ENCODE measurements around the gene IMP4. TPM values are rescaled to one million over a fixed set of nuclear protein-coding genes. Genes with fewer than 3 reads are reported as not detected.

IMP4 gene
- total and polyA plus RNA-seq, 2 of the 8 experiments (the other 6 are each of a cell fraction or from before 2014, with no cell fraction given): 96.8 to 194 TPM

DNA sequence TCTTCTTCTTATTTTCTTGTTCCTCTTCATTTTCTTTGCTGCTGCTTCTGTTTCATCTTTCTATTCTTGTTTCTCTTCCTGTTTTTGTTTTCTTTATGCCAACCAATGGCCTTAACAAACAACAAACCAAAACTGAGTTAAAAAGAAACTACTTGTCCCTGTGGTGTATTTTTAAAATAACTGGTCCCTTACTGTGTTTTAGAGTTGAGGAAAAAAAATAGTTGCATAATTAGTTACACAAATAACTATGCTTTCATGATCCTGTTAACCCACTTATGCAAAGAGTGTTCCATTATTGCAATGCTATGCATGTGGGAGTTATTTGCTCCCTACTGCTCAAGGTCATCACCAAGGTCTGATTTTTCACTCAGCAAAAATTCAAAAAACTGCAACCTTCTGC is 39.5 kb upstream of the IMP4 start:
- DNase-seq (ENCODE audit: low read depth in 1 of 2, low spot score in 2 of 2) (no peak), FAIRE-seq (no peak)
- Histone ChIP-seq H3K9me3 (ENCODE audit: insufficient read depth in 2 of 2, low read depth in 1 of 2, low read length in 1 of 2) (no peaks in the 10 kb centered on the region), H3K36me3 (ENCODE audit: control insufficient read depth in 2 of 4, insufficient read depth in 4 of 4, low read length in 3 of 4) (no peaks in the 10 kb centered on the region), H2BK15ac (ENCODE audit: low read length) (no peak overlapping the region), H3K79me2 (ENCODE audit: control insufficient read depth in 1 of 2, insufficient read depth in 2 of 2, low read length in 2 of 2) (no peaks in the 10 kb centered on the region), H3K4me3 (ENCODE audit: extremely low read depth in 1 of 4, insufficient read depth in 2 of 4, low read depth in 3 of 4, low read length in 4 of 4) (no peak overlapping the region), H3K56ac (replicated peaks; ENCODE audit: insufficient read length, low read depth, low read length) (no peak overlapping the region), H4K8ac (ENCODE audit: extremely low read depth, insufficient read depth, low read length) (no peak overlapping the region), H4K20me1 (replicated peaks in 1 of 2; ENCODE audit: control insufficient read depth in 1 of 2, insufficient read depth in 2 of 2, low read length in 2 of 2) (peaks cover 0 to 2% of the 10 kb centered on the region in 2 experiments), H3K9ac (replicated peaks in 1 of 4; ENCODE audit: extremely low read depth in 1 of 4, low read depth in 3 of 4, low read length in 3 of 4) (no peak overlapping the region), H4K91ac (replicated peaks; ENCODE audit: insufficient read length, low read length) (no peak overlapping the region), H3K27me3 (replicated peaks in 1 of 4; ENCODE audit: control insufficient read depth in 3 of 4, extremely low read depth in 1 of 4, insufficient read depth in 3 of 4, low read length in 3 of 4) (no peaks in the 10 kb centered on the region; a peak in 1 of 7 replicates), H3K14ac (ENCODE audit: insufficient read length) (no peak overlapping the region), H2BK12ac (ENCODE audit: low read depth, low read length) (no peak overlapping the region), H3K23ac (ENCODE audit: insufficient read length) (no peak overlapping the region), H2AK5ac (ENCODE audit: low read depth, low read length) (no peak overlapping the region), H4K5ac (ENCODE audit: insufficient read length, low read depth, low read length) (no peak overlapping the region), H3K4me1 (replicated peaks in 1 of 4; ENCODE audit: control insufficient read depth in 3 of 4, insufficient read depth in 4 of 4, low read length in 3 of 4) (no peaks in the 10 kb centered on the region), H2BK120ac (replicated peaks; ENCODE audit: low read depth, low read length) (no peak overlapping the region), H3K23me2 (ENCODE audit: low read depth, low read length) (no peaks in the 10 kb centered on the region; the same call in 1 of the 2 replicates), H2AFZ (ENCODE audit: low read length) (no peak overlapping the region), H2BK5ac (ENCODE audit: low read depth, low read length) (no peak overlapping the region), H3K4ac (replicated peaks; ENCODE audit: insufficient read length, low read depth, low read length) (no peak overlapping the region), H3K27ac (ENCODE audit: low read depth, low read length) (no peak overlapping the region), H3K4me2 (ENCODE audit: insufficient read depth in 1 of 2, low read depth in 2 of 2, low read length in 2 of 2) (no peak overlapping the region), H2BK20ac (ENCODE audit: low read length) (no peak overlapping the region), H3K18ac (ENCODE audit: extremely low read depth, low read length) (no peak overlapping the region), H3K79me1 (ENCODE audit: low read depth, low read length) (no peaks in the 10 kb centered on the region)
- ChIA-PET POLR2A (ENCODE audit: partially characterized antibody) (no interaction called here), CTCF (ENCODE audit: partially characterized antibody) (no interaction called here)
- TF ChIP-seq JUND (IDR thresholded peaks at IDR 0.05; ENCODE audit: low read length) (no peak), BRCA1 (IDR thresholded peaks at IDR 0.05; ENCODE audit: low read depth, low read length) (no peak), GTF2F1 (IDR thresholded peaks at IDR 0.05; ENCODE audit: borderline replicate concordance, low read depth, low read length) (no peak), BCL11A (IDR thresholded peaks at IDR 0.05; ENCODE audit: low read depth in 2 of 2, low read length in 2 of 2) (no peak), POLR2AphosphoS5 (IDR thresholded peaks at IDR 0.05; ENCODE audit: low read depth, low read length) (no peak), SRF (IDR thresholded peaks at IDR 0.05; ENCODE audit: low read depth, low read length) (no peak), MAFK (IDR thresholded peaks at IDR 0.05; ENCODE audit: low read depth, low read length) (no peak), GABPA (IDR thresholded peaks at IDR 0.05; ENCODE audit: borderline replicate concordance, insufficient read depth, low read length) (no peak), JUN (IDR thresholded peaks at IDR 0.05; ENCODE audit: low read depth, low read length) (no peak), SUZ12 (IDR thresholded peaks at IDR 0.05; ENCODE audit: low read length) (no peak), CTBP2 (IDR thresholded peaks at IDR 0.05; ENCODE audit: borderline replicate concordance, insufficient read depth, insufficient read length, low read length) (no peak), SP4 (IDR thresholded peaks at IDR 0.05; ENCODE audit: low read length) (no peak), PHF8 (conservative IDR thresholded peaks at IDR 0.05; ENCODE audit: low read depth, low read length) (no peak), NANOG (IDR thresholded peaks at IDR 0.05; ENCODE audit: insufficient read depth, low read depth, low read length, poor library complexity, severe bottlenecking) (no peak), CREB1 (IDR thresholded peaks at IDR 0.05) (no peak), RNF2 (IDR thresholded peaks at IDR 0.05; ENCODE audit: borderline replicate concordance, low read depth, low read length, missing control alignments, poor library complexity, severe bottlenecking) (no peak), POLR2A (IDR thresholded peaks at IDR 0.05; ENCODE audit: control extremely low read depth in 1 of 2, low read depth in 2 of 2, low read length in 2 of 2) (no peak)

All from H1 (cell line).